Ovary (tissue), 9 donors: Measurements from ENCODE around the gene THAP10. TPM values are rescaled to one million over a fixed set of nuclear protein-coding genes. Genes with fewer than 3 reads are reported as not detected.

Experiments used
- DNase-seq, 5 donors: peaks; one replicate each; pipeline ENCODE4 v3.0.0-alpha.2; 2019 to 2020
- H3K27ac ChIP-seq, 2 donors: fragments of 200-600 bp; one replicate each; pipeline versions ENCODE4 v1.5.1 to v1.8.0; 2019 to 2022
- H3K27me3 ChIP-seq: fragments of 200-600 bp; one replicate; pipeline ENCODE4 v1.8.0; 2022
- H3K36me3 ChIP-seq: fragments of 200-600 bp; sonication (generic); one replicate; pipeline ENCODE4 v1.5.1; 2019
- H3K4me1 ChIP-seq: one replicate; pipeline ENCODE4 v1.8.1; 2013; ENCODE audit warnings: mild to moderate bottlenecking, moderate library complexity; ENCODE audit not compliant: insufficient read depth
- H3K4me3 ChIP-seq: fragments of 200-600 bp; sonication (generic); one replicate; pipeline ENCODE4 v1.5.1; 2017
- H3K9me3 ChIP-seq, 2 donors: fragments of 200-600 bp in 1 of 2; sonication (generic) in 1 of 2; one replicate each; pipeline versions ENCODE4 v1.5.1 to v1.8.1; 2013 to 2019; ENCODE audit warnings: mild to moderate bottlenecking in 1 of 2, moderate library complexity in 1 of 2
- CTCF ChIP-seq, 3 donors: fragments of 450-650 bp in 2 of 3; fragments of 200-600 bp in 1 of 3; IDR thresholded peaks; one replicate each; pipeline versions ENCODE4 v1.5.1 to v1.8.0; 2016 to 2022; ENCODE audit warnings: antibody characterized with exemption in 3 of 3, mild to moderate bottlenecking in 1 of 3
- EP300 ChIP-seq: sonication (generic); formaldehyde crosslinking; IDR thresholded peaks from one replicate; pipeline ENCODE4 v1.6.1; 2017; ENCODE audit warnings: antibody characterized with exemption
- POLR2A ChIP-seq: fragments of 450-650 bp; IDR thresholded peaks from one replicate; pipeline ENCODE4 v1.6.1; 2017; ENCODE audit warnings: antibody characterized with exemption, mild to moderate bottlenecking, moderate library complexity
- WGBS, 3 donors: extraction: QIAGEN DNeasy Blood & Tissue Kit in 1 of 3; methylation state at CpG; one replicate each; pipeline versions ENCODE4 v1.1.5 to v1.1.7; 2013 to 2017; 5-methylcytosine and 5-hydroxymethylcytosine counted together
- intact Hi-C, 4 donors: fragments of 100-400 bp; cut with DNase I; formaldehyde crosslinking; loops; one replicate each; pipeline versions ENCODE4 v1.11.0 to v1.15.1; 2022 to 2023
- polyA plus RNA-seq, 2 donors: library from polyadenylated mRNA; stranded (reverse); fragments of 200-250 nt in 1 of 2; fragments of 350-450 nt in 1 of 2; fragmentation: Illumina TruSeq in 1 of 2; extraction: RNeasy Lipid Tissue Mini Kit (QIAGEN cat#74804) in 1 of 2; gene quantifications; one replicate each; pipeline ENCODE4 v1.2.3, GENCODE V29; 2013 to 2014
- total RNA-seq, 7 donors: library from RNA; depleted of rRNA in 2 of 7; stranded (reverse); fragments of >200 nt in 2 of 7; fragmentation: NEBNext Ultra II Directional in 3 of 7; extraction: Animal tissue kit (Norgen Biotek cat#: 25700) in 3 of 7; gene quantifications; one replicate each; pipeline versions ENCODE4 v1.1.0 to v1.2.4, GENCODE V29; 2016 to 2023
- donor health status: DM: no; HTN: no; CAD: no; lungs with moderate emphysema.
- donor health status: DM: no; HTN: no; CAD: no.
- donor health status: Bipolar disorder and iron deficiency.
- donor health status: DM: yes; HTN: yes; CAD: no.
- donor health status: DM: no; HTN: no; CAD: no.
- donor health status: DM: yes; HTN: yes; CAD: no.

THAP10 gene
- total and polyA plus RNA-seq, 9 donors, result 2.6 to 5.0 (median 3.7) TPM

DNA sequence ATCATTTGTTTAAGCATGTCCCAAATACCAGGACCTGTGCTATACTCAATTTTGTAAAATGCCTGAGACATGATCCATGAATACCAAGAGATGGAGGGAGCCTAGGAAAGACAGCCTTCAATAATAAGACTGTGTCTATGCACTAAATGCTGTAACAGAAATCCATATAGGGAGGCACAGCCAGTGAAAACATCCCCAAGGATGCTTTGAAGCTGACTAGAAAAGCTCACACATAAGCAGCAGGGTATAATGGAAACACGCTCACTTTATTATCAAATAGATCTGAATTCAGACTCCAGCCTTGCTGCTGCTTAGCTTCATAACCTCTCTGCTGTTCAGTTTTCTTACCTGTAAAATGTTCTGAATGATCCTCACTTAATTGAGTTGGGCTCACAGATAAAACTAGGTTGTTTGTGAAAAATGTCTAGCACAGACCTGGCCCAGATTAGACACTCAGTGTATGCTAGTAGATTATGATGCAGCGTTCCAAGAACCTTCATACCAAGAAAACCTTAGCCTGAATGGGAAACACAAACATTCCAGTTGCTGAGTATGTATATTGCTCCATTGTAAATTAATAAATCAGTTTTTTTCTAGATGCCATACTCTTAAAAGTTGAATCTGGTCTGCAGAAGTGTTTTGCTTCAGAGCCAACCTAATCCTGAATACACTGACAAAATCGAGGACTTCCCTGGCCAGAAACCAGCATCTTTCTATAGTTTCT is 34.5 kb downstream of the THAP10 start:
- no peaks in the 10 kb centered on the region for H3K9me3 ChIP-seq
- TF ChIP-seq CTCF (IDR thresholded peaks at IDR 0.05) (no peak), EP300 (no peak), POLR2A (no peak)
- H3K4me1 ChIP-seq, result peaks cover 12% of the 10 kb centered on the region
- 73 to 84% (median 83%) methylated on average over 3 of the region's 3 CpGs for WGBS, 3 donors
- peak overlapping the region in 1 of 2 donors; percentile 73 for H3K27ac ChIP-seq
- no peaks in the 10 kb centered on the region for H3K36me3 ChIP-seq
- no peak for DNase-seq
- H3K27me3 ChIP-seq, result no peaks in the 10 kb centered on the region
- intact Hi-C loops, result no loop called here
- no peak overlapping the region for H3K4me3 ChIP-seq

DNA sequence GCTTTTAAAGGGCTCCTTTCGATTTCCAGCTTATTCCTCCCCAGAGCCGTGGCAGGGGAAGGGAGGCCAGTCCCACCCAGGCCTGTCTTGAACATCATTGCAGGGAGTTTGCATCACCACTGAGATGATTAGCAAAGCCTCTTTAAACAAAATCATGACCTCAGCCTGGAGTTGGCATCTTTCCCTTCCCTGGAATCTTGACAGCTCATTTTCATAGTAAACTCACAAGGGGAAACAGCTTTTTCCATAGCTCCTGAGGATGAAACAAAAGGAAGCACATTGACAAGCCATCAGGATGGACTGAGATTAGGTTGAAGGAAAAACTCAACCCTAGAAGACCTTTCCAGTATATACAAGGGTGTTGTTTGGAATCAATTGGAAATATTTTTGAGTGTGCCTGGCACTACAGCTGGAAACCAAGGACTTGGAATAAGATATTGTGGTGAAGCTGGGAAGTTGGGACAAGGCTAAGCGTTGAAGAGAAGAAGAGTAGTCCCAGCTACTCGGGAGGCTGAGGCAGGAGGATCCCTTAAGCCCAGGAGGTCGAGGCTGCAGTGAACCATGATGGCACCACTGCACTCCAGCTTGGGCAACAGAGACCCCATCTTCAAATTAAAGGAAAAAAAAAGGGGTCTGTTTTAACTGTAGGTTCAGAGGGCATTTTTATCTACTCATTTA is 35.2 kb downstream of the THAP10 start:
- Histone ChIP-seq H3K4me3 (no peak overlapping the region), H3K4me1 (peaks cover 12% of the 10 kb centered on the region)
- WGBS, 3 donors, result 46 to 55% (median 54%) methylated on average over 5 of the region's 5 CpGs

GRCh38 chr15:70856177-70856883 is 35.9 kb downstream of the THAP10 start:
- Histone ChIP-seq H3K4me3 (no peak overlapping the region), H3K4me1 (peaks cover 12% of the 10 kb centered on the region), H3K36me3 (no peaks in the 10 kb centered on the region), H3K27me3 (no peaks in the 10 kb centered on the region), H3K9me3 (no peaks in the 10 kb centered on the region), H3K27ac (peak overlapping the region in 1 of 2 donors; percentile 73)
- 70 to 75% (median 74%) methylated on average over 7 of the region's 7 CpGs for WGBS, 3 donors
- no peak for DNase-seq
- intact Hi-C loops, result no loop called here
- TF ChIP-seq CTCF (IDR thresholded peaks at IDR 0.05) (no peak), EP300 (no peak), POLR2A (no peak)

More for the DNA sequence above, 35.2 kb downstream of the THAP10 start:
- peak overlapping the region in 1 of 2 donors; percentile 73 for H3K27ac ChIP-seq
- DNase-seq, result peak in 4 of 5 donors; percentile 64 to 92 (median 78)
- no peaks in the 10 kb centered on the region for H3K27me3 ChIP-seq
- no peaks in the 10 kb centered on the region for H3K9me3 ChIP-seq
- TF ChIP-seq POLR2A (peak; percentile 44), CTCF (IDR thresholded peaks at IDR 0.05) (no peak), EP300 (peak; percentile 46)
- intact Hi-C loops, result no loop called here
- H3K36me3 ChIP-seq, result no peaks in the 10 kb centered on the region

DNA sequence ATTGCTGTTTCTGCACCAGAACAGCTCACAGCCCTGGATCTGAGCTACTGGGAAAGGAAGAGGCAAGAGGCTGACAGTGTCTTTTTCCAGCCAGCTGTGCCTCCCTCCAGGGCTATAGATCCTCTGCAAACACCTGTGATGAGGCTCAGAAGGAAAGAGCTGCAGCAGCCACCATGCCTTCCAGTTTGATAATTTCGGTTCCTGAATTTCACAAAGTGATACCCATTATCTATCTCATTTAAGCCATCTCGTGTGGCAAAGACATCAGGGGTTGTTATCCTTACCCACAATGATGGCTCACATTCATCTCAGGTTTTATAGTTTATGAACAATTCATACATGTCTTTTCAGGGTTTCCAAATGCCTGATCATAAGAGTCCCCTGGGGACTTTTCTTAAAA is 36.5 kb downstream of the THAP10 start:
- intact Hi-C loops, result no loop called here
- Histone ChIP-seq H3K36me3 (no peaks in the 10 kb centered on the region), H3K9me3 (no peaks in the 10 kb centered on the region), H3K4me1 (peaks cover 12% of the 10 kb centered on the region), H3K27ac (no peak overlapping the region), H3K27me3 (no peaks in the 10 kb centered on the region), H3K4me3 (no peak overlapping the region)
- WGBS, 3 donors, result 88 to 94% (median 90%) methylated on average over 2 of the region's 2 CpGs
- no peak for TF ChIP-seq POLR2A
- no peak for TF ChIP-seq CTCF (IDR thresholded peaks at IDR 0.05)
- TF ChIP-seq EP300, result no peak
- DNase-seq, result no peak
